GM13977 (cell line): ENCODE measurements around the gene INMT.

Experiments used
- DNase-seq: peaks from one replicate; pipeline ENCODE4 v3.0.0; 2012; ENCODE audit warnings: low spot score
- in situ Hi-C: fragments of 300-500 bp; cut with MboI; formaldehyde crosslinking; loops from one replicate; pipeline ENCODE4 v1.12.0; 2022; ENCODE audit warnings: low sequenced_read_pairs, low pct_unique_long_range_greater_than_20kb, mixed read lengths, inconsistent platforms; ENCODE audit not compliant: unreplicated experiment
- TF ChIP-seq, protein P1 (sequence below): IDR thresholded peaks from 2 replicates; pipeline ENCODE4 v1.5.1; 2012; ENCODE audit warnings: mild to moderate bottlenecking, control low read depth; ENCODE audit not compliant: insufficient read depth; ENCODE audit errors: extremely low read depth, missing control alignments

The INMT gene

DNA sequence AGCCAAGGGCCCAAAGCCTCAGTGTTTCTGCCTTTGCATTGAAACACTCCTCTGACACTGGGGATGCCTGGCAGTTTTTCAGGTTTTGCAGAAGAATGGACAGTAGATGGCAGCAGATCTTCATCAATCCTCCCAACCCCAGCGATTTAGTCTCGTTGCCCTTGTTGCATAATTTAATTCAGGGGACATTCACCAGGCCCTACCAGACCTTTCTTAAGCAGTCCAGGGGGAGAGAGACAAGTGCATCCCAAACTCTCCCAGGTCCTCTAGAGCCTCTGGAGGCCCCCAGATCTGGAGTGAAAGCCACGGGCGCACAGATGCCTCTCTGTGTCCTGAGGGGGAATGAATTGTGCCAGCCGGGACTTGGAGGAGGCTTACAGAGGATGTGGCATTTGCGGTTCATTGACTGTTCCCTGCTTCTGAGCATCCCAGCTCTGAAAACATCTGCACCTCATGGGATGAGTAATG is 48.9 kb downstream of the INMT start:
- TF ChIP-seq, protein P1, sequence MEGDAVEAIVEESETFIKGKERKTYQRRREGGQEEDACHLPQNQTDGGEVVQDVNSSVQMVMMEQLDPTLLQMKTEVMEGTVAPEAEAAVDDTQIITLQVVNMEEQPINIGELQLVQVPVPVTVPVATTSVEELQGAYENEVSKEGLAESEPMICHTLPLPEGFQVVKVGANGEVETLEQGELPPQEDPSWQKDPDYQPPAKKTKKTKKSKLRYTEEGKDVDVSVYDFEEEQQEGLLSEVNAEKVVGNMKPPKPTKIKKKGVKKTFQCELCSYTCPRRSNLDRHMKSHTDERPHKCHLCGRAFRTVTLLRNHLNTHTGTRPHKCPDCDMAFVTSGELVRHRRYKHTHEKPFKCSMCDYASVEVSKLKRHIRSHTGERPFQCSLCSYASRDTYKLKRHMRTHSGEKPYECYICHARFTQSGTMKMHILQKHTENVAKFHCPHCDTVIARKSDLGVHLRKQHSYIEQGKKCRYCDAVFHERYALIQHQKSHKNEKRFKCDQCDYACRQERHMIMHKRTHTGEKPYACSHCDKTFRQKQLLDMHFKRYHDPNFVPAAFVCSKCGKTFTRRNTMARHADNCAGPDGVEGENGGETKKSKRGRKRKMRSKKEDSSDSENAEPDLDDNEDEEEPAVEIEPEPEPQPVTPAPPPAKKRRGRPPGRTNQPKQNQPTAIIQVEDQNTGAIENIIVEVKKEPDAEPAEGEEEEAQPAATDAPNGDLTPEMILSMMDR: peak; percentile 76
- DNase-seq: peak; percentile 80
- in situ Hi-C loops: loop anchor here (10.0 kb wide), 2 partner anchors 174 to 314 kb away; no protein-coding TSS in a partner anchor

DNA sequence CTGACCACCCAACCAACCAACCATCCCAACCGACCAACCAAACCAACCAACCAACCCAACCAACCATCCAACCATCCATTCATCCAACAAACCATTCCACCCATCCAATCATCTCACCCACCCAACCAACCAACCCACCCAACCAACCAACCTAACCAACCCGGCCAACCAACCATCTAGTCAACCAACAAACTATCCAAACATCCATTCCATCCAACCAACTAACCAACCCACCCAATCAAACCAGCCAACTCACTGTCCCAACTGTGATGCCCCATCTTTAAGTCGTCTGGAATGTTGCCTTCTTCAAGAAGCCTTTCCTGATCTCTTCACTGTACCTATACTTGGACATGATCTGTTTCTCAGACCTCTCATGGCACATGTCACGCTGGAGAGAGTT is 50.9 kb downstream of the INMT start:
- no peak for DNase-seq
- TF ChIP-seq, protein P1: no peak
- in situ Hi-C loops: loop anchor here (10.0 kb wide), 2 partner anchors 172 to 312 kb away; no protein-coding TSS in a partner anchor

DNA sequence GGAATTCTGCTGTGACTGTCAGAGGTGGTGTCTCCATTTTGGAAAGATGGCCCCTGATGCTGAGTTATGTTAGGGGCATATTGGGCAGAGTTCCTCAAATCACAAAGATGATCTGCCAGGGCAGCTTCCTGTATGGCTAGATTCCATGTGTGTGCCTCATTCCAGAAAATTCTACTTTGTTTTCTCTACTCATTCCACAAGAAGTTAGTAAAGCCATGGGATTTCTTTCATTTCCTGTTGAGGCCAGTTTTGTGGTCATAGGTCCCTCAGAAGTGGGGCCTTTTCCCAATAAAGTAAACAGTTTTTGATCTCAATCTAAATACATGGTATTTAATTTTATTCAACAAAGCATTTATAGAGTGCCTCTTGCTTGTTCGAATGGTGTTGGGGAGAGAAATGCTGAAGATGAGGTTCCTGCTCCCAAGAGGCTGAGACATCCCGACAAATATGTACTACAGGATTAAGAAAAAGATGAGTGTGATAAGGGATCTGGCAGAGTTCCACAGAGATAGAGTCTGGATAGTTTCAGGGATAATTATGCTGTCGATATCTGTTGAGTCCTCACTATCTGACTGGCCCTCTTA is 52.2 kb downstream of the INMT start:
- no peak for DNase-seq
- in situ Hi-C loops: loop anchor here (10.0 kb wide), 2 partner anchors 171 to 311 kb away; no protein-coding TSS in a partner anchor

DNA sequence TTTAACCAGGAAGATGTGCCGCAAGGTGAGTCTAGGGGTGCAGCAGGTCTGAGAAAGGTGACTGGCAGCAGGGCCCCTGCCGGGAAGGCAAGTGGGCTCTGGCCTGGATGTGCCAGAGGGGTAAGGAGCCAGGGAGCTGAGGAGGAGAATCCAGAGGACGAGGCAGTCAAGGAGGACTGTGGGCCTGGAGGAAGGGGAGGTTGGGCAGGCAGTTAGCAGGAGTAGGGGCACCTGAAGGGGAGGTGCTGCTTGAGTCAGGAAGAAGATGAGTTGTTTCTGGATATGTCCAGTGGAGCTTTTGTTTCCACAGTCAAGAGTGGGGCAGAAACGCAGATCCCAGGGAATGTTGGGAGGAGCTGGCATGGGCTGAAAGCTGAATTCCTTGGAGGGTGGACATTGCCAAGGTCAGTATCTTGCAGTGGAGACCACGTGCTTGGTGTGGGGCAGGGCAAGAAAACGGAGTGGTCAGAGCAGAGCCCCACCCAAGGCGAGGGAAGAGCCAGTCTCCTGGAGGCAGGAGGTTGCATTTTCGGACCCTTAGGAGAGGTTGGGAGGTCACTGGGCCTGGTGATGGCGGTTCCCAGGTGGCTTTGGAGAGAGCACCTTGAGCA is 53.3 kb downstream of the INMT start:
- TF ChIP-seq, protein P1: no peak
- no peak for DNase-seq
- in situ Hi-C loops: loop anchor here (10.0 kb wide), 2 partner anchors 170 to 310 kb away; no protein-coding TSS in a partner anchor

More for the DNA sequence above, 52.2 kb downstream of the INMT start:
- TF ChIP-seq, protein P1: no peak

DNA sequence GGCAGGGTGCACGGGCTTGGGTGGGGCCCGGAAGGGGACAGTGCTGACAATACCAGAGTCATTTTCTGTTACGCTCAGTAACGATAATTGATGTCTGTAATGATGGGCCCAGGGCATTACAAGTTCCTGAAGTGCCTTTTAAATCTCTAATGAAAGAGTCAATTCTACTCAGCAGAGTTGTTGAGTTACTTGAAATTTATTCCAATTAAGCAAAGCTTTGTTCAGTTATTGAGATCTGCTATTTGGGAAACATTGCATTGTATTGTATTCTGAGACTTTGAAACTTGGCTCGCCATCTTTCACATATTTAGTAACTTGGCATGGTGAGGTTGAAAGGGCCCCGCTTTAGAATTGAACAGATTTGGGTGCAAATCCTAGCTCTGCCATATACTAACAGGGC is 54.0 kb downstream of the INMT start:
- in situ Hi-C loops: loop anchor here (10.0 kb wide), 2 partner anchors 169 to 309 kb away; no protein-coding TSS in a partner anchor
- TF ChIP-seq, protein P1: no peak
- DNase-seq: no peak
